Neural cell (in vitro differentiated cells): ENCODE results near the gene PRELID3B.

ENCODE experiments used
- CTCF ChIP-seq: fragments of 450-650 bp; IDR thresholded peaks from 2 replicates; pipeline ENCODE4 v1.5.1; 2014; ENCODE audit warnings: antibody characterized with exemption, mild to moderate bottlenecking, moderate library complexity; ENCODE audit not compliant: poor library complexity, severe bottlenecking
- EP300 ChIP-seq: fragments of 450-650 bp; conservative IDR thresholded peaks from 2 replicates; pipeline ENCODE4 v1.6.1; 2014; ENCODE audit warnings: antibody characterized with exemption, mild to moderate bottlenecking, moderate library complexity; ENCODE audit not compliant: poor library complexity, severe bottlenecking
- EZH2 ChIP-seq: fragments of 200-600, 300-800 bp; shearing (Covaris generic), sonication (generic); IDR thresholded peaks from 2 replicates; pipeline ENCODE4 v1.6.1; 2014; ENCODE audit warnings: antibody characterized with exemption, low read length, borderline replicate concordance, mild to moderate bottlenecking; ENCODE audit not compliant: insufficient read depth, poor library complexity, severe bottlenecking
- MXI1 ChIP-seq: fragments of 450-650 bp; conservative IDR thresholded peaks from 2 replicates; pipeline ENCODE4 v1.6.1; 2014; ENCODE audit warnings: antibody characterized with exemption, mild to moderate bottlenecking; ENCODE audit not compliant: poor library complexity, severe bottlenecking
- RAD21 ChIP-seq: fragments of 450-650 bp; conservative IDR thresholded peaks from 2 replicates; pipeline ENCODE4 v1.6.1; 2014; ENCODE audit warnings: antibody characterized with exemption, mild to moderate bottlenecking, moderate library complexity
- REST ChIP-seq: IDR thresholded peaks from 2 replicates; pipeline ENCODE4 v1.6.1; 2012; ENCODE audit warnings: borderline replicate concordance

- TF ChIP-seq CTCF: no peak
- no peak for TF ChIP-seq EZH2
- no peak for TF ChIP-seq MXI1
- TF ChIP-seq REST: no peak
- TF ChIP-seq EP300: no peak
- no peak for TF ChIP-seq RAD21
These were observed 31.4 kb downstream of the PRELID3B start for GRCh38 chr20:59010995-59011873.
